ENCODE measurements around the gene LRCH3.

LRCH3 gene

DNA sequence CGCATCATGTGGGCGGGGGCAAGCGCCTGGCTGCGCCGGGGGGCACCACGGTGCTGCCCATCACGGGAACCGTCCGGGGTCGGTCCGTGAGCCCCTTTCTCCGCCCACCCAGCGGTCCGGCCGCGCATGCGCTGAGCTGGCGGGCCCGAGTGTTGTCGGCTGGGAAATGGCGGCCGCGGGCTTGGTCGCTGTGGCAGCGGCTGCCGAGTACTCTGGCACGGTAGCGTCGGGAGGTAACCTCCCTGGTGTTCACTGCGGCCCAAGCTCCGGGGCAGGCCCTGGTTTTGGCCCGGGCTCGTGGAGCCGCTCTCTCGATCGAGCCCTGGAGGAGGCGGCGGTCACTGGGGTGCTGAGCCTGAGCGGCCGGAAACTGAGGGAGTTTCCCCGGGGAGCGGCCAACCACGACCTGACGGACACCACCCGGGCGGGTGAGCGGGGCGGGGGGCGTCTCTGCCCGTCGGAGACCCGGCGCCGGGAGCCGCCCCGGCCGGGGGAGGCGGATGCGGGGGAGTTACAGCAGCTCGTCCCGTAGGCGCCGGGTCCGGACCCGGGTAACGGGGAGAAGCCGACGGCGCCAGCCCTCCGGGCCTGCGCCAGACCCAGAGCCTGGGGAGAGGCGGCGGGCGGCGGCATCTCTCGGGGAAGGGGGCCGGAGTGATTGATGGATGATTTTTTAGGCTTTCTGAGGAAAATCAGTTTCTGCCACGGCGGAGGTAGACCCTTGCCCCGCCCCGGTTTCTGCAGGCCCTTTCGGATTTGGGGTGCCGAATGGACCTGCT is at the start of gene LRCH3:
Gene LRCH3, plus strand, starts transcription at position 142 of the 779 bp plus-strand sequence. Its CDS starts 25 bp downstream, at position 167.
- peak; percentile 86 for DNase-seq (ENCODE audit: low spot score)

DNA sequence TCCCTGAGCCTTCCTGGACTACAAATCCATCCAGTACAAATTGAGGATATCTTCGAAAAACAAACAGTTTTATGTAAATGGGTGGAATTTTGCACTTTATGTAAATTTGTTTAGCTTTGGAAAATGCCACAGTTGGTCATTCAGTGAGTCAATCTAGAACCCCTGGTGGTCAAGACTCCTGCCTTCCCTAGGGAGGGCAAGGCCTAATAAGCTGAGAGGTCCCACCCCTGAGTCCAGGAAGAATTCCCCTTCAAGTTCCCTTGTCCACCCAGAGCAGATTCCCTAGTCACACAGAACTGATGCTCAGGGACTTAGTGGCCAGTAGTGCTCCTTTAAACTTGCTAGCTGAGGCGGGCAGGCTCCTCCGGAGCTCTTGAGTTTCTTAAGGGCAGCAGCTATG is 48.3 kb upstream of the LRCH3 start:
- DNase-seq (ENCODE audit: low spot score): no peak

DNA sequence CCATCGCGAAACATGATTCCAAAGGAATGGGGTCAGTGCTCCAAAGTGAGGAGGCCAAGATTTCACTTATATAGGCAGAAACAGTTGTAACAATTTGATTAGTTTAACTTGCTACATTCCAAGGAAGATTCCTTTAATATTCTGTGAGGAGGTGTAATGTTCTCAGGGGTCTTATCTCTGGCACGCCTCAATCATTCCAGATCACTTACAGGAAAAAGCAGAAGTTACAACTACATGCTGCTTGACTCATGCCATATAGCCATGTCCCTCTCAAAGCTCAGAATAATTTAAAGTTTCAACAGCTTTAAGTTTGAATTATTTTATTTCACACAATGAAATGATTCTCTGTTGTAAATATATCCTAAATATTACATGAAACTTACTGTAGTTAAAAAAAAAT is 44.8 kb upstream of the LRCH3 start:
- DNase-seq (ENCODE audit: low spot score): no peak

DNA sequence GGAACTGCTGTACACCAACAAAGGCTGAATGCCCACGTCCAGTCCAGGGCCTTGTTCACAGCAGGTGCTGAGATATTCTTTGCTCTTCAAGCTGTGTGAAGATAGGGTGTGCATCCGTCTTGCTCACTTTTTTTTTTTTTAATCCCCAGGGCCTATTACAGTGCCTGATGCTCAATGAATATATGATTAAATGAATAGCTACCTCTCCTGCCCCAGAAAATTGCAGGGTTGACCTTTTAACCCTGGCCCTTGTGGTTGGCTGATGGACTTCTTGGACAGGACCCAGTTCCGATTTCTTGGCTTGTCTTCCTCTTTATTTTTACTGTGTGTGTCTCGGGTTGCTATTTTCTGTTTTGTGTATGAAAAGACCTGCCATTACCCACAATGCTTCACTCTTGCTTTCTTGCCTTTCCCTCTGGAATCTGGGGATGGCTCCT is 44.2 kb upstream of the LRCH3 start:
- DNase-seq (ENCODE audit: low spot score): no peak

DNA sequence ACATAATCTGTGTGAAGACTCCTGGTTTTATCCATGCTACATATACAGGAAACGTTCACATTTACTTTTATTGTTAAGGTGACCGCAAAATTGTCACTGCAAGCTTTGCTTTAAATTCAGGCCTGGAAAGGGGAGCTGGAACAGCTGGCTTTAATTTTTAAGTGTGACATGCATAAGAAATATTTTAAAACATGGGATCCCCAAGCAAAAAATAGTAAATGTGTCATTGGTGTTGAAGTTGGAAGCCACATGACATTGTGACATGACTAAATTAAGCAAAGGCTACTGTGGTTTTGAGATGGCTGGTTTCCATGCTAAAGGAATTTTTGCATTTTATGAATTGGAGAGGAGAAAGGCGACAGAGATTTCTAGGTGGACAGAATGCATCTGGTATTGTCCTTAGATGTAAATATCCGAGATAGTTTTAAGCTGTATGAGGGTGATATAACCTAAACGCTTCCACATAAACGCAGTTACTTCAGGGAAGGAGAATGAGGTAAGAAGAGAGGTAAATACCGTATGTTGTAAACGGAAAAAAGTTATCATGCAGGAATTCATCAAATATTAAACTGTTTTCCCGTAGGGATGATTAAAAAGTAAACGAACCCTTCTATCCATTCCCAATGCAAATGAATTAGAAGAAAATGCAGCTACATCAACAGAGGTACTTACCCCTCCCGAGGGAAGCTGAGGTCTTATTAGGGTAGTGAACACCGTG is 42.3 kb upstream of the LRCH3 start:
- DNase-seq (ENCODE audit: low spot score): no peak

DNA sequence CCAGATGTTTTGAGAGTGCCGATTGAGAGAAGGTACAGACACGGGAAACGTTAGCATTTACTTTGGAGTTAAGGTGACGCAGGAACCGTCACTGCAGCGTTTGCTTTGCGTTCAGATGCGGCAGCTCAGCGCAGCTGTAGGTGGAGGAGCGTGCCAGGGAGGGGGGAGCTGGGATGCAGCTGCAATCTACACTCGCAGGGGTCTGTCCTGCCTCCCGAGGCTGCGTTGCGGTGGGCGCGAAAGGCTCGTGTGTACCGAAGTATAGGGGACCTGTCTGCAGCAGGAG is 41.8 kb upstream of the LRCH3 start:
- DNase-seq (ENCODE audit: low spot score): peak; percentile 69

DNA sequence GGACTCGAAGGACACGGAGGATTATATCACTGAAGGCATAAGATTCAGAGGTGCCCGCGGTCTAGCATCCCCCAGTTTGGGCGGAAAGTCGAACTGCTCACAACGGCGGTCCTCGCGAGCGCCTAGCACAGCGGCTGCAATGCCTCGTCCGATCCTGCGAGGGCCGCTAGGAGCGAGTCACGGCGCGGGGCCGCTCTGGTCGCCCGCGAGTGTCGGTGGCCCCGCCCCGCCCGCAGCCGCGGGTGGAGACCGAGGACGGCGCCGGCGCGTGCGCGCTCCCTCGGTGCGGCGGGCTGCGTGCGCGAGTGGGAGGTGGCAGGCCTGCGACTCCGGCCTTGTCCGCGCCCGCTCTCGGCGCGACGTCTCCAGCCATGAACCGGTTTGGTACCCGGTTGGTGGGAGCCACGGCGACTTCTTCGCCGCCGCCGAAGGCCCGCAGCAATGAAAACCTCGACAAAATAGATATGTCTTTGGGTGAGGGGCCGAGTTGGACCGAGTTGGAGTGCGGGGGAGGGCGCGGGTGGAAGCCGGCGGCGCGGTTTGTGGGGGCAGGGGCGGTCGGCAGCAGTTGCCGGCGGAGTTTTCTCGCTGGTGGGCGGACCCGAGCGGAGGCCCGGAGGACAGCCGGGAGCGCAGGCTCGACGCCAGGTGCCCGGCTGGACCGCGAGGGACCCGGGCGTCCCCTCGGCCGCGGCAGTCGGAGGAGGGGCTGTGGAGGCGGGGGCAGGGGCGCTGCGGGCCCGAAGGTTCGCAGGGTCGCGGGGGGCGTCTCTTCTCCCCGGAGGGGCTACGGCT is 41.3 kb upstream of the LRCH3 start, which contains the start of gene FYTTD1:
Gene FYTTD1, plus strand, starts transcription at position 283 of the 795 bp plus-strand sequence. Its CDS starts 89 bp downstream, at position 372.
- peak; percentile 73 for DNase-seq (ENCODE audit: low spot score)

DNA sequence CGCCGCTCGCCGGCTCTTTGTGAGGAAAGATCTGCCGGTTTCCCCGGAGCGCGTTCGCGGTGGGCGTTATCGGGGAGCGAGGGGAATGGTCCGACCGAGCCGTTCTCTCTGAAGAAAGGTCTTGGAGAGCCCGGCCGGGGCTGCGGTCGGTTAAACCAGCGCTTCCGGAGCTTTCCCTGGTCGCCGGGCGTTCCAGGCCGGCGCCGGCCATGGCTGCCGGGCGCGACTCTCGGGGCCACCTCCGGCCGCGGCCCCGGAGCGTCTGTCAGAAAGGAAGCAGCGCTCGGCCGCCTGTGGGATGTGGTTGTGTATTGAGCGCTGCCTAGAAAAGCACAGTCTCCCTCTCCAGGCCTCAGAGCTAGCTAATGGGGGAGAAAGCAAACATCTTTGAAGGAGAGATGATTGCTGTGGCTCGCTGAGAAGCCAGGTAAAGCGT is 40.6 kb upstream of the LRCH3 start:
- peak; percentile 44 for DNase-seq (ENCODE audit: low spot score)

DNA sequence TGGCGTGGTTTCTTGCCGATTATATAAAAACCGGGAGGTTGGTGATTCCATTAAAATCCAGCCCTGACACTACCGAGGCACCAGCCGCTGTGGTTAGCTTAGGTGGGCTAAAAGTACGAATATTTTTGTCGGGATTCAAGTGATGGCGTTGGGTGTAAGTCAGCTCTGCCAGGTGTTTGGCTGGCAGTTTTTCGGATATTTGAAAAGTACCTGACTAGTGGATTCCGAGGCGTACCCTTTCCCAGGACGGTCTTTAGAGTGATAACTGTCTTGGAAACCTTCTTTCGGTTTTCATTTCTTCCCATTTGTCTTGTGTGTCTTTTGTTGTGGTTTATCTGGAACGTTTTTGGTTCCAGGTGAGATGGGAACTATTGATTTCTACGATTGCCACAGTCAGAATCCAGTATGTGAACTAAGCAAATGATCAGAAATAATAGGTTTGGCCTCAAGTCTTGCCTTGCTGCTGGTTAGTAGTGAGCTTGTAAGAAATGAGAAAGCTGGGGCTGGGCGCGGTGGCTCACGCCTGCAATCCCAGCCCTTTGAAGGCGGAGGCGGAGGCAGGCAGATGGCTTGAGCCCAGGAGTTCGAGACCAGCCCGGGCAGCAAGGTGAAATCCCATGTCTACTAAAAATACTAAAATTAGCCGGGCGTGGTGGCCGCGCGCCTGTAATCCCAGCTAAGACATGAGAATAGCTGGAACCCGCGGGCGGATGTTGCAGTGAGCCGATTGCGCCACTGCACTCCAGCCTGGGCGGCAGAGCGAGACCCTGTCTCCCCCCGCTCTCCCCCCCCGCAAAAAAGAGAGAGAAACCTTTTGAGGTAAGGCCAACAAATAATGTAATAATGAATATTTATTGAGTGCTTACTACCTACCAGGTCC is 40.0 kb upstream of the LRCH3 start:
- DNase-seq (ENCODE audit: low spot score): no peak

DNA sequence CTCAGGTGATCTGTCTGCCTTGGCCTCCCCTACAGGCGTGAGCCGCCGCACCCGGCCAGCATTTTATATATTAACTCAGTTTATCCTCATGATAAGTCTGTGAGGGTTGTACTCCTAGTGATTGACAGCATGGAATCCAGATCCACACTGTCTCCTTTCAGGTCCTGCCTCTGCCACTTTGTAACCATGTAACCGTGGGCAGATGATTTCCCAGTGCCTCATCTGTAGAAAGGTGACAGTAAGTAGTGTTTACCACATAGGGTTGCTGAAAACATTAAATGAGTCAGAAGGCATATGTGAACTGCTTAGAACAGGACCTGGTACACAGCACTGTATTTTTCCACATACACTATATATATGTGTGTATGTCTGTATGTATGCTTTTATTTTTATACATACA is 38.9 kb upstream of the LRCH3 start:
- DNase-seq (ENCODE audit: low spot score): no peak

DNA sequence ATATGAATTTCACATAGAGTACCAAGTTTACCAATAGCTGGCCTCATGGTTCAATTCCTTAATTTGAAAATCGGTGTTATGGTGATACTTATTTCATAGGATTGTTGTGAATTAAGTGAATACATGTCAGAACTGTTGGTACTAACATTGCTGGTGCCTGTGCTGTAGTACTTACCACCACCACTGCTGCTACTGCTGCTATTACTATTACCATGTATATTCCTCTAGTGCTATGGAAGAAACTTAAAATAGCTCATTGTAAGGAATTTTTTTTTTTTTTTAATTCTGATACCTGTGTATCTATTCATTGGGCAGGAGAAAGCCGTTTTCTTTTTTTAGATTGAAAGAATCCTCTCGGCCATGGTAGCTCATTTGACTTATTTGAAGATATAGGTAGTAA is 37.8 kb upstream of the LRCH3 start:
- DNase-seq (ENCODE audit: low spot score): no peak

DNA sequence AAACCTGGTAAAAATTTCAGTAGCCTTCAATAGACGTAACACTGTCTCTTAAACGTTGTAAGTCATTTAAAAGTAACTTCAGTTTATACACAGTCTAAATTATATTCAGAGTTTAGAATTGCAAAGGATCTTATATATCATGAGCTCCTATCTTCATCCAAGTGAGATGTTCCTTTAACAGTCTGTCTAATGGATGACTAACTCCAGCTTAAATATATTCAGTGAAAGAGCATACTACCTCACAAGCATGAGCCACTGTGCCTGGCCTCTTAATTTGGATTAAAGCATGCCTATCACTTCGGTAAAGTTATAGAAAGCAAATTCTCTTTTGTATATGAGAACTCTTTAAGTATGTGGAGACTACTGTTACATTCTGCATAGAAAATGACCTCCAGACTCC is 34.4 kb upstream of the LRCH3 start:
- no peak for DNase-seq (ENCODE audit: low spot score)

DNA sequence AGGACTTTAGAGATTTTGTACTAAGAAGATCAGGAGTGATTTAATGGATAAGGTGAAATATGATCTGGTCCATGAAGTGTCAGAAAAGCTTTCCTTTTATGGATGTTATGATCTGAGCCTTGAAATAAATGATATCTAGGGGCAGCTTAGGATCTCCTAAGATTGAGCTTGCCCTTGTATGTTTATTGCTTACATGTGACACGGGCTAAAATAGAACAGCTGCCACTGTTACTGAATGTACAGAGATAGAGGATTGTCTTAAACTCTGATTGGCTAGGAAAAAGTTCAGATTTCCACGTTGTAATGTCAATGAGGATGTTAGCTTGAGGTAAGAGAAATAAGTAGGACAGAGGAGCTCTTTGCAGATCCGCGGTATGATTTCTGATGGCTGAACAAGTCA is 32.5 kb upstream of the LRCH3 start:
- no peak for DNase-seq (ENCODE audit: low spot score)

DNA sequence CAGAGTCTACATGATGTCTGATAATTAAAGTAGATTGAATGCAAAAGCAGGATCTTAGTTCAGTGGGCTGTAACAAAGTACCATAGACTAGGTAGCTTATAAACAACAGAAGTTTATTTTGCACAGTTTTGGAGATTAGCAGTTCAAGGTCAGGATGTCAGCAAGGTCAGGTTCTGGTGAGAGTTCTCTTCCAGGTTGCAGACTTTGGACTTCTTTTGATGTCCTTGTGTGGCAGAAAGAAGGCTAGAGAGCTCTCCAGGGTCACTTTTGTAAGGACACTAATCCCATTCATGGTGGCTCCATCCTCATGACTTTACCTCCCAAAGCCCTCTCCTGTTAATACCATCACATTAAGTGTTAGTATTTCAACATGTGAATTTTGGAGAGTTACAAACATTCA is 29.3 kb upstream of the LRCH3 start:
- no peak for DNase-seq (ENCODE audit: low spot score)

DNA sequence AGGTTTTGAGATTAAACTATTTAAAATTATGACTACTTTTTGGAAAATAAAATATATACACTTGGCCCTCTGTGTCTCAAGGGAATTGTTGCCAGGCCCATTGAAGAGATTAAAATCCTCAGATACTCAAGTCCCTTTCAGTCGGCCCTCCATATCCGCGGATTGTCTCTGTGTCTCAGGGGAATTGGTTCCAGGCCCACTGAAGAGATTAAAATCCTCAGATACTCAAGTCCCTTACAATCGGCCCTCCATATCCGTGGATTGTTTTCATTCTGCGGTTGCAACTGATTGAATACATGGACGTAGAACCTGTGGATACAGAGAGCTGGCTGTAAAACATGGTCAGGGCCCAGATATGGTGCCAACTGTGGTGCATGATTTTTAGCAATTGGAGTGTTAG is 15.7 kb upstream of the LRCH3 start:
- DNase-seq (ENCODE audit: low spot score): no peak

DNA sequence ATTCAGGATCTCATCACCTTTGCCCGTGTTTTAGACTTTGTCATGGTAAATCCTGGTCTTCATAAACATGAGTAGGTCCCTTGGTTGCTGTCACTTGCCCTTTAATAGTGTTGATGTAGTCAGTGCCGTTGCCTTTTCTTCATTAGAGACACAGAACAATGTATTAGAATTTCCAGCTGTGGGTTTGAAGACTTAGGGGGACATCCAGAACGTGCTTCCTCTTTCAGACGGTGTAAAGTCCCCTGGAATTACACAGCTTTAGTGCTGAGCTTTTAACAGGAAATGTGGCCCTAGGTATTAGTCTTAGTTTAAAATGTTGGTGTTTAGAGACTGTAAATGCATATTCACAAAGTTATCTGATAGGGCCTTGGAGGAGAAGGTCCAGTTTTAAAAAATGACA is 8.8 kb upstream of the LRCH3 start:
- DNase-seq (ENCODE audit: low spot score): no peak

DNA sequence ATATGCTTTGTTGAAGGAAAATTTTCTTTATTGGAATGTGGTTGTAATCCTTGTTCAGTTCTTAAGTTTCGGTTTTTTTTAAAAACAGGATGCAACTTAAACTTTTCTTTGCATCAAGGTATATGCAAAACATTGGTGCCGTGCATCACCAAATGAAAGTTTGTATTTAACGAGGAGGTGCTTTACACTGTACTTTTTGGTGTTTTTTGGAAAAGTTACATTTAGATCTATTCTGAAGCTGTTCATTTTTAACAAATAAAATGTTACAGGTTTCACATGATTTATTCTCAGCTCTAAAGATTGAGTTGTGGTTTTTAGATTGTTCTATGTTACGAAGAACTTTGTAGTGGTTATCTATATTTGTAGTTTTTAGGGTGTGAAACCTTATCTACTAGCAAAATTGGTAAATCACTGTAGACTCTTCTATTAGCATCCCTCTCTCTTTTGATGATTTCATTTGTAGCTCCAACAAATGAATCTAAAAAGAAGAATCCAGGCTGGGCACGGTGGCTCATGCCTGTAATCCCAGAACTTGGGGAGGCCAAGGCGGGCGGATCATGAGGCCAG is 7.0 kb upstream of the LRCH3 start:
- no peak for DNase-seq (ENCODE audit: low spot score)

DNA sequence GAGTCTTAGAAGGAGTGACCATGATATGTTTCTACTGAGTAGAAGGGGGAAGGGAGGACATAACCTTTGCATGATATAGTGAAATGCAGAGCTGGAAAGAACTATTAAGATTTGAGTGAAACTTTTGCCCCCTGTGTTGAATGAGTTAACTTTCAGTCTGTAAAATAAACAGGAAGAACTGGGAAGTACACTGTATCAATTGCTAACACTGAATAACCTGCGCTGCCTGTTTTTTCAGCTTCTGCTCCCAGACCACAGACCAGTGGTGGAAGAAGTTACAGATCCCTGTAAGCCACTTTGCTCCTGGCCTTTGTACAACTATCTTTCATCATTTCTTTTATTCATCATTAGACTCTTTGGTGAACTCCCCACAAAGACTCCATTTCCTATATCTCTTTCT is 3.6 kb upstream of the LRCH3 start:
- DNase-seq (ENCODE audit: low spot score): no peak

DNA sequence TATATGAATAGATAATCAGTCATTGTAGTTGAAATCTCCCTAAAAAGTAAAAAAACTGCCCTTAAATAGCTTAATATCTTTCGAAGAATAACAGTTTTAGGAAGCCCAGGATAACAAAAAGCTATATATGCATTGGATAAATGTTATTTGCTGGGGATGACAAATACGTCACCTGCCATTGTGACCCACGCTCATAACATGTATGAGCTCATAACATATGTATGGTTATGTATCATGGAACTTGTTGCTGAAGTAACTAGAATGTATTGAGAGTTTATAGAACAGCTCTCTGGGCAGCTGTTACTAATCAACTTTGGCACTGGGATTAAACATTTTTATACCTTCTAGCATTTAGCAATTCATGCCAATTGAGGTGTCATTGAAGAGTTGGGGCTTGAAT is 1.7 kb upstream of the LRCH3 start:
- no peak for DNase-seq (ENCODE audit: low spot score)

DNA sequence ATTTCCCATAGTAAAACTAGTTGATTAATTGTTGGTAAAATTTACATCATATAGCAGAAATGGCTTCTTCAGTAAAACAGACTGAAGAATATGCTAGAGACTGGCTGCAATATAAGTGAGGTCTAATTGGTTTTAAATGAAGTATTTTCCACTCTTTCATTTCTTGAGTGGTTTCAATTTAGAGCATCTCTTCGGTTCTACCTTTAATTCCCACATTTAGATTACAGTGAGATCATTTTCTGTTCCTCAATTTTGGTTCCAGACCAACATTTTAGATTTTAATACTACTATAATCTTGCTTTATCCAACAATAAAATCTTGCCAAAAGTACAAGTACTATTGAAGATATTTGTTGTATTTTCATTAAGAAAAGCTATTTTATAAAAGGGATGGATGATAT is 1.0 kb upstream of the LRCH3 start:
- no peak for DNase-seq (ENCODE audit: low spot score)

DNA sequence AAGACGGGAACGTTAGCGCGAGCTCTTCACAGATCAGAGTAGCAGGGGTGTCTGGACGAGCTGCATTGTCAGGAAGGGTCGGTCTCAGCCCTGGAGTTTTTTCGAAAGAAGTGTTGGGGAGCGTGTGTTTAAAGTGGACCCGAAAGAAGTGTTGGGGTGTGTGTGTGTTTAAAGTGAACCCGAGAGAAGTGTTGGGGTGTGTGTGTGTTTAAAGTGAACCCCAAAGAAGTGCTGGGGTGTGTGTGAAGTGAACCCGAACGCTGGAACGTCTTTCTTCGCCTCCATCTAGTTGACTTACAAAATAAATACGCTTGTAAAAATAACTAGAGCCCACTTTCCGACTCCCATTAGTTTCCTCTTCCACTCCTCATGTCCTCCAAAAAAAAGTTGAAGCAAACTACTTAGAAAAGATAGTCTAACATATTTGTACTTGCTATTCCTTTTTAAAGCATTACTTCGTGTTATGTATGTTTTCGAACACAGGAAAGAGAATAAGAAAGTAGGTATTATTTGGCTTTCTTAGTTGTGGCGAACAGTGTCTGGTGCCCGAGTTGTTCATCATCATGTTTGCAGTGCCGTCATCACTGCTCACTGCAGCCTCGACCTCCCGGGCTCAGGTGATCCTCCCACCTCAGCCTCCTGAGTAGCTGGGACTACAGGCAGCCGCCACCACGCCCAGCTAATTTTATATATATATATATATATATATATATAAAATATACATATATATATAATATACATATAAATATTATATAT is 1.0 kb downstream of the LRCH3 start:
- peak; percentile 16 for DNase-seq (ENCODE audit: low spot score)
